HUES6 (cell line): ENCODE results near the gene TIMM44.
"Not testable (repeated sequence)": the region's sequence is repeated elsewhere in the genome, so short reads cannot be mapped to it uniquely, and the experiment has no call there.

ENCODE experiments used
- H3K27ac ChIP-seq: 2 replicates; pipeline ENCODE4 v1.7.0; 2013; ENCODE audit warnings: low read depth, mild to moderate bottlenecking, low read length, inconsistent platforms
- H3K27me3 ChIP-seq: 2 replicates; pipeline ENCODE4 v1.6.1; 2013; ENCODE audit warnings: low read length; ENCODE audit not compliant: control insufficient read depth, insufficient read depth
- H3K36me3 ChIP-seq: 2 replicates; pipeline ENCODE4 v1.6.1; 2013; ENCODE audit warnings: low read length; ENCODE audit not compliant: control insufficient read depth, insufficient read depth
- H3K4me1 ChIP-seq: 2 replicates; pipeline ENCODE4 v1.6.1; 2013; ENCODE audit warnings: low read length; ENCODE audit not compliant: control insufficient read depth, insufficient read depth
- H3K4me3 ChIP-seq: 2 replicates; pipeline ENCODE4 v1.5.1; 2013; ENCODE audit warnings: low read depth, low read length
- H3K9ac ChIP-seq: one replicate; pipeline ENCODE4 v1.6.1; 2013; ENCODE audit warnings: mild to moderate bottlenecking, low read length
- H3K9me3 ChIP-seq: 2 replicates; pipeline ENCODE4 v1.6.1; 2013; ENCODE audit warnings: low read depth, low read length; ENCODE audit not compliant: control insufficient read depth, insufficient read depth

The TIMM44 gene

GRCh38 chr19:7894612-7895309 lies 48.7 kb downstream of the TIMM44 start:
- no peak overlapping the region for H3K4me3 ChIP-seq
- no peaks in the 10 kb centered on the region for H3K4me1 ChIP-seq
- H3K9me3 ChIP-seq = no peaks in the 10 kb centered on the region
- no peak overlapping the region for H3K27ac ChIP-seq
- peaks cover 8% of the 10 kb centered on the region for H3K36me3 ChIP-seq
- H3K27me3 ChIP-seq = no peaks in the 10 kb centered on the region
- H3K9ac ChIP-seq = no peak overlapping the region

GRCh38 chr19:7893362-7894101 lies 49.9 kb downstream of the TIMM44 start:
- not testable (repeated sequence) for H3K27me3 ChIP-seq, H3K9ac ChIP-seq, H3K27ac ChIP-seq, H3K4me1 ChIP-seq, H3K9me3 ChIP-seq, H3K36me3 ChIP-seq, H3K4me3 ChIP-seq

- no peak overlapping the region for H3K27ac ChIP-seq
- H3K36me3 ChIP-seq = no peaks in the 10 kb centered on the region
- H3K27me3 ChIP-seq = no peaks in the 10 kb centered on the region
- no peaks in the 10 kb centered on the region; the same call in 1 of the 2 replicates for H3K4me1 ChIP-seq
- peak overlapping the region; percentile 12 for H3K9ac ChIP-seq
- H3K9me3 ChIP-seq = no peaks in the 10 kb centered on the region
- peak overlapping the region; percentile 63 for H3K4me3 ChIP-seq
These were observed 54.6 kb downstream of the TIMM44 start for GRCh38 chr19:7888826-7889217.

GRCh38 chr19:7888145-7888825 lies 55.2 kb downstream of the TIMM44 start, which contains the start of gene LRRC8E:
Gene LRRC8E (plus strand): TSS chr19:7888510. CDS start chr19:7895604, 7,094 bp downstream.
- Histone ChIP-seq H3K27ac (no peak within 1 kb of the TSS), H3K4me3 (peak within 1 kb of the TSS; percentile 63), H3K4me1 (no peaks in the 10 kb centered on the region; the same call in 1 of the 2 replicates), H3K27me3 (no peaks in the 10 kb centered on the region), H3K9ac (peak within 1 kb of the TSS; percentile 12), H3K9me3 (no peaks in the 10 kb centered on the region), H3K36me3 (no peaks in the 10 kb centered on the region)

- peak overlapping the region; percentile 63 for H3K4me3 ChIP-seq
- no peaks in the 10 kb centered on the region; the same call in 1 of the 2 replicates for H3K4me1 ChIP-seq
- peak overlapping the region; percentile 12 for H3K9ac ChIP-seq
- no peak overlapping the region for H3K27ac ChIP-seq
- no peaks in the 10 kb centered on the region for H3K9me3 ChIP-seq
- no peaks in the 10 kb centered on the region for H3K27me3 ChIP-seq
- H3K36me3 ChIP-seq = no peaks in the 10 kb centered on the region
These were observed 55.9 kb downstream of the TIMM44 start for GRCh38 chr19:7887408-7888144.

- Histone ChIP-seq H3K36me3 (no peaks in the 10 kb centered on the region), H3K27ac (no peak overlapping the region), H3K4me1 (no peaks in the 10 kb centered on the region; the same call in 1 of the 2 replicates), H3K9me3 (no peaks in the 10 kb centered on the region; the same call in 1 of the 2 replicates), H3K9ac (no peak overlapping the region), H3K27me3 (no peaks in the 10 kb centered on the region), H3K4me3 (no peak overlapping the region)
These were observed 57.6 kb downstream of the TIMM44 start for GRCh38 chr19:7885818-7886217.

GRCh38 chr19:7883796-7884570 lies 59.5 kb downstream of the TIMM44 start:
- no peaks in the 10 kb centered on the region for H3K27me3 ChIP-seq
- H3K4me1 ChIP-seq = no peaks in the 10 kb centered on the region; the same call in 1 of the 2 replicates
- H3K4me3 ChIP-seq = no peak overlapping the region
- no peaks in the 10 kb centered on the region; the same call in 1 of the 2 replicates for H3K9me3 ChIP-seq
- H3K36me3 ChIP-seq = no peaks in the 10 kb centered on the region
- no peak overlapping the region for H3K9ac ChIP-seq
- no peak overlapping the region for H3K27ac ChIP-seq

- Histone ChIP-seq H3K27ac (no peak overlapping the region), H3K9ac (no peak overlapping the region), H3K4me1 (no peaks in the 10 kb centered on the region), H3K4me3 (no peak overlapping the region), H3K36me3 (no peaks in the 10 kb centered on the region), H3K9me3 (no peaks in the 10 kb centered on the region; the same call in 1 of the 2 replicates), H3K27me3 (no peaks in the 10 kb centered on the region)
These were observed 60.4 kb downstream of the TIMM44 start for GRCh38 chr19:7883105-7883504.

- Histone ChIP-seq H3K4me1 (no peaks in the 10 kb centered on the region), H3K9me3 (no peaks in the 10 kb centered on the region; the same call in 1 of the 2 replicates), H3K27ac (no peak overlapping the region), H3K9ac (no peak overlapping the region), H3K27me3 (peaks cover 2% of the 10 kb centered on the region; the same call in 1 of the 2 replicates), H3K4me3 (no peak overlapping the region), H3K36me3 (no peaks in the 10 kb centered on the region)
These were observed 61.6 kb downstream of the TIMM44 start for GRCh38 chr19:7881910-7882309.

GRCh38 chr19:7879836-7880235 lies 63.6 kb downstream of the TIMM44 start:
- Histone ChIP-seq H3K9ac (no peak overlapping the region), H3K27me3 (peaks cover 14% of the 10 kb centered on the region; the same call in 1 of the 2 replicates), H3K4me1 (no peaks in the 10 kb centered on the region), H3K9me3 (no peaks in the 10 kb centered on the region; the same call in 1 of the 2 replicates), H3K27ac (no peak overlapping the region), H3K36me3 (no peaks in the 10 kb centered on the region), H3K4me3 (no peak overlapping the region)
